Measurements from ENCODE around the gene RIN2.

RIN2 gene

DNA sequence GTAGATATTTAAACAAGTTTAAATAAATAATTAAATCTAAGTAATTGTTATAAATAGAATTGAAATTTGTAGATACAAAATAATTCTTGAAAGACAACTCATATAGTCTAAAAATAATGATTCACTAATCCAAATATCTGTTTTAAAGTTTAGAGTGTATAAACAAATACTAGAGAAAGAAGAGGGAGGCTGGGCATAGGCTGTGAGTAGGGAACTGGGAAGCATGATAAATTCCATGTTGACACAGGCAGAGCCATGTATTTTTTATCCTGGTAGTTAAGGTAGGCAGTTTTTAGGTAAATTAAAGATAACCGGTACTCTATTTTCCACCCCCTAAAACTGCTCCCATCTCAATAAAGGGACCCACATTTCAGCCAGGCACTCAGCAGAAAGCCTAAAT lies 11.7 kb upstream of the RIN2 start:
- no peaks in the 10 kb centered on the region for H3K4me1 ChIP-seq (ENCODE audit: insufficient read depth, low read length, severe bottlenecking)
- no peaks in the 10 kb centered on the region for H3K79me2 ChIP-seq (ENCODE audit: insufficient read depth, low read length)
- no peak overlapping the region for H3K27ac ChIP-seq (ENCODE audit: low read depth, low read length, poor library complexity, severe bottlenecking)
- no peak for TF ChIP-seq EZH2 (IDR thresholded peaks at IDR 0.05; ENCODE audit: borderline replicate concordance, low read length)
- TF ChIP-seq, protein P1, sequence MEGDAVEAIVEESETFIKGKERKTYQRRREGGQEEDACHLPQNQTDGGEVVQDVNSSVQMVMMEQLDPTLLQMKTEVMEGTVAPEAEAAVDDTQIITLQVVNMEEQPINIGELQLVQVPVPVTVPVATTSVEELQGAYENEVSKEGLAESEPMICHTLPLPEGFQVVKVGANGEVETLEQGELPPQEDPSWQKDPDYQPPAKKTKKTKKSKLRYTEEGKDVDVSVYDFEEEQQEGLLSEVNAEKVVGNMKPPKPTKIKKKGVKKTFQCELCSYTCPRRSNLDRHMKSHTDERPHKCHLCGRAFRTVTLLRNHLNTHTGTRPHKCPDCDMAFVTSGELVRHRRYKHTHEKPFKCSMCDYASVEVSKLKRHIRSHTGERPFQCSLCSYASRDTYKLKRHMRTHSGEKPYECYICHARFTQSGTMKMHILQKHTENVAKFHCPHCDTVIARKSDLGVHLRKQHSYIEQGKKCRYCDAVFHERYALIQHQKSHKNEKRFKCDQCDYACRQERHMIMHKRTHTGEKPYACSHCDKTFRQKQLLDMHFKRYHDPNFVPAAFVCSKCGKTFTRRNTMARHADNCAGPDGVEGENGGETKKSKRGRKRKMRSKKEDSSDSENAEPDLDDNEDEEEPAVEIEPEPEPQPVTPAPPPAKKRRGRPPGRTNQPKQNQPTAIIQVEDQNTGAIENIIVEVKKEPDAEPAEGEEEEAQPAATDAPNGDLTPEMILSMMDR (IDR thresholded peaks at IDR 0.05; ENCODE audit: low read length) = no peak
- no peaks in the 10 kb centered on the region; the same call in 1 of the 2 replicates for H3F3A ChIP-seq (ENCODE audit: insufficient read depth, low read length)
- H4K20me1 ChIP-seq (ENCODE audit: insufficient read depth, low read length) = no peaks in the 10 kb centered on the region
- no peaks in the 10 kb centered on the region for H3K9me3 ChIP-seq (ENCODE audit: low read length)
- no peak overlapping the region for H2AFZ ChIP-seq (ENCODE audit: low read length)
- no peak overlapping the region for H3K4me3 ChIP-seq (ENCODE audit: low read depth, low read length, poor library complexity, severe bottlenecking)
- H3K27me3 ChIP-seq (ENCODE audit: insufficient read depth, low read length) = no peaks in the 10 kb centered on the region; the same call in 1 of the 2 replicates
- no peak overlapping the region for H3K9ac ChIP-seq (ENCODE audit: low read length)
- H3K4me2 ChIP-seq (ENCODE audit: low read length) = no peak overlapping the region
- no peaks in the 10 kb centered on the region for H3K36me3 ChIP-seq (ENCODE audit: insufficient read depth, low read length)
- H3K9me2 ChIP-seq (ENCODE audit: low read depth, low read length) = no peaks in the 10 kb centered on the region

DNA sequence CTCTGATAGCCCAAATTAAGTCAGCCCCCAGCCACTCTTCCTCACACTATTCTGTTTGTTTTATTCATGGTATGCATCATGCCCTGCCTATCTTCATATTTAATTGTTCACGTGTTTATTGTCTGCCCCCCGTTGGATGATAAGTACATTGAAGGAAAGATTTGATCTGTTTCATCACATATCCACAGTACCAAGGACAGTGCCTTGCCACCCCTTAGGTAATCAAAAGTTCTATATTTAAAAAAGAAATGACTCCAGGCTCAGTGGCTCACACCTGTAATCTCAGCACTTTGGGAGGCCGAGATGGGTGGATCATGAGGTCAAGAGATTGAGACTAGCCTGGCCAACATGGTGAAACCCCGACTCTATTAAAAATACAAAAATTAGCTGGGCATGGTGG lies 10.2 kb upstream of the RIN2 start:
- no peaks in the 10 kb centered on the region for H3K36me3 ChIP-seq (ENCODE audit: insufficient read depth, low read length)
- no peaks in the 10 kb centered on the region for H3K9me2 ChIP-seq (ENCODE audit: low read depth, low read length)
- H2AFZ ChIP-seq (ENCODE audit: low read length) = no peak overlapping the region
- TF ChIP-seq, protein P1 (IDR thresholded peaks at IDR 0.05; ENCODE audit: low read length) = no peak
- no peak for TF ChIP-seq EZH2 (IDR thresholded peaks at IDR 0.05; ENCODE audit: borderline replicate concordance, low read length)
- no peak overlapping the region for H3K4me3 ChIP-seq (ENCODE audit: low read depth, low read length, poor library complexity, severe bottlenecking)
- no peak overlapping the region for H3K4me2 ChIP-seq (ENCODE audit: low read length)
- H3K4me1 ChIP-seq (ENCODE audit: insufficient read depth, low read length, severe bottlenecking) = no peaks in the 10 kb centered on the region
- no peaks in the 10 kb centered on the region; the same call in 1 of the 2 replicates for H3K27me3 ChIP-seq (ENCODE audit: insufficient read depth, low read length)
- no peak overlapping the region for H3K27ac ChIP-seq (ENCODE audit: low read depth, low read length, poor library complexity, severe bottlenecking)
- no peaks in the 10 kb centered on the region for H3K9me3 ChIP-seq (ENCODE audit: low read length)
- no peaks in the 10 kb centered on the region for H3K79me2 ChIP-seq (ENCODE audit: insufficient read depth, low read length)
- no peaks in the 10 kb centered on the region; the same call in 1 of the 2 replicates for H3F3A ChIP-seq (ENCODE audit: insufficient read depth, low read length)
- no peak overlapping the region for H3K9ac ChIP-seq (ENCODE audit: low read length)
- H4K20me1 ChIP-seq (ENCODE audit: insufficient read depth, low read length) = no peaks in the 10 kb centered on the region

DNA sequence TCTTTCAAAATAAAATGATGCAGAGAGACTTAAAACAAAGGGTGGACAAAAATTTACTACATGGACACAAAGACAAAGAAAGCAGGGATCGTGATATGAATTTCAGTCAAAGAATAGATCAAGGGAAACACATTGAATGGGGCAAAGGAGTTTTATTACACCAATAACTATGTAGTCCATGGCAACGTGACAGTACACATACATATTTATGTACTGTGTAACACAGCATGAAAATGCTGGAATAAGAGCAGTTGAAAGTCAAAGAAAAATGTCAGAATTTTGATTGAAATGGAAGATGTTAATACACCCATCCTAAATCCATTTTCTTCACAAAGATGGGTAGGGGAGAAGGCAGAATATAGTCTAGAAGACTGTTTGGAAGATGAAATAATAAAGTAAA lies 9.4 kb upstream of the RIN2 start:
- no peaks in the 10 kb centered on the region for H3K9me2 ChIP-seq (ENCODE audit: low read depth, low read length)
- TF ChIP-seq, protein P1 (IDR thresholded peaks at IDR 0.05; ENCODE audit: low read length) = no peak
- TF ChIP-seq EZH2 (IDR thresholded peaks at IDR 0.05; ENCODE audit: borderline replicate concordance, low read length) = no peak
- no peak overlapping the region for H3K4me3 ChIP-seq (ENCODE audit: low read depth, low read length, poor library complexity, severe bottlenecking)
- H3K27me3 ChIP-seq (ENCODE audit: insufficient read depth, low read length) = no peaks in the 10 kb centered on the region; the same call in 1 of the 2 replicates
- H3K79me2 ChIP-seq (ENCODE audit: insufficient read depth, low read length) = no peaks in the 10 kb centered on the region
- no peak overlapping the region for H3K9ac ChIP-seq (ENCODE audit: low read length)
- H3F3A ChIP-seq (ENCODE audit: insufficient read depth, low read length) = no peaks in the 10 kb centered on the region; the same call in 1 of the 2 replicates
- no peak overlapping the region for H3K27ac ChIP-seq (ENCODE audit: low read depth, low read length, poor library complexity, severe bottlenecking)
- no peaks in the 10 kb centered on the region for H3K9me3 ChIP-seq (ENCODE audit: low read length)
- H3K4me2 ChIP-seq (ENCODE audit: low read length) = no peak overlapping the region
- H4K20me1 ChIP-seq (ENCODE audit: insufficient read depth, low read length) = no peaks in the 10 kb centered on the region
- H3K36me3 ChIP-seq (ENCODE audit: insufficient read depth, low read length) = no peaks in the 10 kb centered on the region
- no peak overlapping the region for H2AFZ ChIP-seq (ENCODE audit: low read length)
- no peaks in the 10 kb centered on the region for H3K4me1 ChIP-seq (ENCODE audit: insufficient read depth, low read length, severe bottlenecking)

Measured in OCI-LY1 (cell line).